WTC11 (cell line): ENCODE results near the gene HDAC3. TPM values are rescaled to one million over a fixed set of nuclear protein-coding genes. Genes with fewer than 3 reads are reported as not detected.
A peak's percentile ranks its signal among the peaks of the same experiment; 100 is the strongest.

Source experiments
- ATAC-seq: fragments of 200-7000 bp; cut with Tn5 transposase; 2 replicates; pipeline ENCODE4 v1.10.0; 2021; ENCODE audit warnings: mild to moderate bottlenecking, moderate library complexity
- CTCF ChIA-PET: fragments of 300-600 bp; sonication (Branson Sonifier 250); formaldehyde crosslinking; loops from one replicate; lab custom pipeline; 2021; ENCODE audit warnings: antibody characterized with exemption; lab: Charles Lee
- POLR2A ChIA-PET: fragments of 350-600 bp; sonication (Branson Sonifier 250); formaldehyde crosslinking; loops from one replicate; lab custom pipeline; 2021; ENCODE audit warnings: antibody characterized with exemption; lab: Charles Lee
- DNase-seq: peaks from one replicate; pipeline ENCODE4 v3.0.0; 2021; ENCODE audit warnings: low spot score
- H3K27ac Mint-ChIP-seq: 2 replicates; pipeline ENCODE4 v1.8.0; 2021; ENCODE audit warnings: mixed read lengths
- H3K27me3 Mint-ChIP-seq: 2 replicates; pipeline ENCODE4 v1.8.0; 2021; ENCODE audit warnings: low read depth, mild to moderate bottlenecking, moderate library complexity, mixed read lengths
- H3K36me3 Mint-ChIP-seq: 2 replicates; pipeline ENCODE4 v1.8.0; 2021; ENCODE audit warnings: mixed read lengths
- H3K4me1 Mint-ChIP-seq: 2 replicates; pipeline ENCODE4 v1.8.0; 2022; ENCODE audit warnings: mixed read lengths
- H3K4me3 Mint-ChIP-seq: 2 replicates; pipeline ENCODE4 v1.8.0; 2021; ENCODE audit warnings: mild to moderate bottlenecking, moderate library complexity, mixed read lengths
- H3K9me3 Mint-ChIP-seq: 2 replicates; pipeline ENCODE4 v1.8.0; 2021; ENCODE audit warnings: mixed read lengths
- ELF4 ChIP-seq: sonication (generic); formaldehyde crosslinking; IDR thresholded peaks from 2 replicates; pipeline ENCODE4 v1.8.1; 2022; ENCODE audit warnings: low read depth, mild to moderate bottlenecking, moderate library complexity, missing genetic modification reagents
- FOXK1 ChIP-seq: sonication (generic); formaldehyde crosslinking; IDR thresholded peaks from 2 replicates; pipeline ENCODE4 v1.8.0; 2022; ENCODE audit warnings: mild to moderate bottlenecking, moderate library complexity, missing genetic modification reagents
- MAX ChIP-seq: sonication (generic); formaldehyde crosslinking; IDR thresholded peaks from 2 replicates; pipeline ENCODE4 v1.8.0; 2022; ENCODE audit warnings: mild to moderate bottlenecking, missing genetic modification reagents
- SP1 ChIP-seq: sonication (generic); formaldehyde crosslinking; conservative IDR thresholded peaks from 2 replicates; pipeline ENCODE4 v1.8.1; 2022; ENCODE audit warnings: missing genetic modification reagents
- TEAD1 ChIP-seq: sonication (generic); formaldehyde crosslinking; IDR thresholded peaks from 2 replicates; pipeline ENCODE4 v1.8.0; 2022; ENCODE audit warnings: mild to moderate bottlenecking, missing genetic modification reagents
- TP53 ChIP-seq: sonication (generic); formaldehyde crosslinking; IDR thresholded peaks from 2 replicates; pipeline ENCODE4 v1.8.1; 2023; ENCODE audit warnings: mild to moderate bottlenecking, missing genetic modification reagents
- ZBTB21 ChIP-seq: sonication (generic); formaldehyde crosslinking; IDR thresholded peaks from 2 replicates; pipeline ENCODE4 v1.8.1; 2023; ENCODE audit warnings: mild to moderate bottlenecking, missing genetic modification reagents, borderline replicate concordance
- ZBTB43 ChIP-seq: sonication (generic); formaldehyde crosslinking; IDR thresholded peaks from 2 replicates; pipeline ENCODE4 v1.8.1; 2023; ENCODE audit warnings: mild to moderate bottlenecking, missing genetic modification reagents
- ZMAT4 ChIP-seq: fragments of 250-450 bp; sonication (Bioruptor Pico); IDR thresholded peaks from 2 replicates; pipeline ENCODE4 v1.9.0; 2021; ENCODE audit warnings: mild to moderate bottlenecking
- ZNF121 ChIP-seq: sonication (generic); formaldehyde crosslinking; IDR thresholded peaks from 2 replicates; pipeline ENCODE4 v1.8.0; 2023; ENCODE audit warnings: missing genetic modification reagents
- total RNA-seq: library from RNA; stranded (reverse); gene quantifications from 3 replicates; pipeline ENCODE4 v1.2.3, GENCODE V29; 2021
- TF ChIP-seq, protein P1 (sequence below): fragments of 250-450 bp; sonication (Bioruptor Pico); IDR thresholded peaks from 2 replicates; pipeline ENCODE4 v1.9.0; 2021; ENCODE audit warnings: mild to moderate bottlenecking
- TF ChIP-seq, protein P2 (sequence below): sonication (generic); formaldehyde crosslinking; IDR thresholded peaks from 2 replicates; pipeline ENCODE4 v1.8.1; 2023; ENCODE audit warnings: mild to moderate bottlenecking, missing genetic modification reagents, borderline replicate concordance
- TF ChIP-seq, protein P3 (sequence below): fragments of 250-450 bp; sonication (Bioruptor Pico); IDR thresholded peaks from 2 replicates; pipeline ENCODE4 v1.9.0; 2021; ENCODE audit warnings: mild to moderate bottlenecking, borderline replicate concordance

The HDAC3 gene
- total RNA-seq, 1 experiment from 2014 or later, result 96.2 TPM

- H3K4me3 Mint-ChIP-seq, result peak overlapping the region; percentile 13; the same call in 1 of the 2 replicates
- peaks cover 37% of the 10 kb centered on the region for H3K36me3 Mint-ChIP-seq
- H3K4me1 Mint-ChIP-seq, result peaks cover 37% of the 10 kb centered on the region
- CTCF ChIA-PET, result no interaction called here
- DNase-seq, result peak; percentile 61
- no peaks in the 10 kb centered on the region for H3K27me3 Mint-ChIP-seq
- ATAC-seq, result peak; percentile 93
- POLR2A ChIA-PET, result no interaction called here
- H3K9me3 Mint-ChIP-seq, result peaks cover 4% of the 10 kb centered on the region; the same call in 1 of the 2 replicates
- peak overlapping the region; percentile 96 for H3K27ac Mint-ChIP-seq
- TF ChIP-seq ZBTB43 (CRISPR knock-in tag), result no peak
- no peak for TF ChIP-seq ELF4 (CRISPR knock-in tag)
- peak; percentile 61; the same call in 1 of the 2 replicates for TF ChIP-seq ZMAT4
- TF ChIP-seq TP53 (CRISPR knock-in tag), result no peak
- TF ChIP-seq, protein P1, sequence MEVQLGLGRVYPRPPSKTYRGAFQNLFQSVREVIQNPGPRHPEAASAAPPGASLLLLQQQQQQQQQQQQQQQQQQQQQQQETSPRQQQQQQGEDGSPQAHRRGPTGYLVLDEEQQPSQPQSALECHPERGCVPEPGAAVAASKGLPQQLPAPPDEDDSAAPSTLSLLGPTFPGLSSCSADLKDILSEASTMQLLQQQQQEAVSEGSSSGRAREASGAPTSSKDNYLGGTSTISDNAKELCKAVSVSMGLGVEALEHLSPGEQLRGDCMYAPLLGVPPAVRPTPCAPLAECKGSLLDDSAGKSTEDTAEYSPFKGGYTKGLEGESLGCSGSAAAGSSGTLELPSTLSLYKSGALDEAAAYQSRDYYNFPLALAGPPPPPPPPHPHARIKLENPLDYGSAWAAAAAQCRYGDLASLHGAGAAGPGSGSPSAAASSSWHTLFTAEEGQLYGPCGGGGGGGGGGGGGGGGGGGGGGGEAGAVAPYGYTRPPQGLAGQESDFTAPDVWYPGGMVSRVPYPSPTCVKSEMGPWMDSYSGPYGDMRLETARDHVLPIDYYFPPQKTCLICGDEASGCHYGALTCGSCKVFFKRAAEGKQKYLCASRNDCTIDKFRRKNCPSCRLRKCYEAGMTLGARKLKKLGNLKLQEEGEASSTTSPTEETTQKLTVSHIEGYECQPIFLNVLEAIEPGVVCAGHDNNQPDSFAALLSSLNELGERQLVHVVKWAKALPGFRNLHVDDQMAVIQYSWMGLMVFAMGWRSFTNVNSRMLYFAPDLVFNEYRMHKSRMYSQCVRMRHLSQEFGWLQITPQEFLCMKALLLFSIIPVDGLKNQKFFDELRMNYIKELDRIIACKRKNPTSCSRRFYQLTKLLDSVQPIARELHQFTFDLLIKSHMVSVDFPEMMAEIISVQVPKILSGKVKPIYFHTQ (CRISPR knock-in tag), result no peak
- peak; percentile 57; the same call in 1 of the 2 replicates for TF ChIP-seq MAX
- TF ChIP-seq ZNF121 (CRISPR knock-in tag), result peak; percentile 74; the same call in 1 of the 2 replicates
- TF ChIP-seq ZBTB21 (CRISPR knock-in tag), result no peak
- TF ChIP-seq FOXK1, result 0 out of 2 replicates have a peak, but pooled peaks have one; percentile 35
- TF ChIP-seq TEAD1 (CRISPR knock-in tag), result peak; percentile 95; the same call in 1 of the 2 replicates
- TF ChIP-seq, protein P2, sequence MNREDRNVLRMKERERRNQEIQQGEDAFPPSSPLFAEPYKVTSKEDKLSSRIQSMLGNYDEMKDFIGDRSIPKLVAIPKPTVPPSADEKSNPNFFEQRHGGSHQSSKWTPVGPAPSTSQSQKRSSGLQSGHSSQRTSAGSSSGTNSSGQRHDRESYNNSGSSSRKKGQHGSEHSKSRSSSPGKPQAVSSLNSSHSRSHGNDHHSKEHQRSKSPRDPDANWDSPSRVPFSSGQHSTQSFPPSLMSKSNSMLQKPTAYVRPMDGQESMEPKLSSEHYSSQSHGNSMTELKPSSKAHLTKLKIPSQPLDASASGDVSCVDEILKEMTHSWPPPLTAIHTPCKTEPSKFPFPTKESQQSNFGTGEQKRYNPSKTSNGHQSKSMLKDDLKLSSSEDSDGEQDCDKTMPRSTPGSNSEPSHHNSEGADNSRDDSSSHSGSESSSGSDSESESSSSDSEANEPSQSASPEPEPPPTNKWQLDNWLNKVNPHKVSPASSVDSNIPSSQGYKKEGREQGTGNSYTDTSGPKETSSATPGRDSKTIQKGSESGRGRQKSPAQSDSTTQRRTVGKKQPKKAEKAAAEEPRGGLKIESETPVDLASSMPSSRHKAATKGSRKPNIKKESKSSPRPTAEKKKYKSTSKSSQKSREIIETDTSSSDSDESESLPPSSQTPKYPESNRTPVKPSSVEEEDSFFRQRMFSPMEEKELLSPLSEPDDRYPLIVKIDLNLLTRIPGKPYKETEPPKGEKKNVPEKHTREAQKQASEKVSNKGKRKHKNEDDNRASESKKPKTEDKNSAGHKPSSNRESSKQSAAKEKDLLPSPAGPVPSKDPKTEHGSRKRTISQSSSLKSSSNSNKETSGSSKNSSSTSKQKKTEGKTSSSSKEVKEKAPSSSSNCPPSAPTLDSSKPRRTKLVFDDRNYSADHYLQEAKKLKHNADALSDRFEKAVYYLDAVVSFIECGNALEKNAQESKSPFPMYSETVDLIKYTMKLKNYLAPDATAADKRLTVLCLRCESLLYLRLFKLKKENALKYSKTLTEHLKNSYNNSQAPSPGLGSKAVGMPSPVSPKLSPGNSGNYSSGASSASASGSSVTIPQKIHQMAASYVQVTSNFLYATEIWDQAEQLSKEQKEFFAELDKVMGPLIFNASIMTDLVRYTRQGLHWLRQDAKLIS, result peak; percentile 20; the same call in 1 of the 2 replicates
- TF ChIP-seq SP1 (CRISPR knock-in tag), result no peak
- TF ChIP-seq, protein P3, sequence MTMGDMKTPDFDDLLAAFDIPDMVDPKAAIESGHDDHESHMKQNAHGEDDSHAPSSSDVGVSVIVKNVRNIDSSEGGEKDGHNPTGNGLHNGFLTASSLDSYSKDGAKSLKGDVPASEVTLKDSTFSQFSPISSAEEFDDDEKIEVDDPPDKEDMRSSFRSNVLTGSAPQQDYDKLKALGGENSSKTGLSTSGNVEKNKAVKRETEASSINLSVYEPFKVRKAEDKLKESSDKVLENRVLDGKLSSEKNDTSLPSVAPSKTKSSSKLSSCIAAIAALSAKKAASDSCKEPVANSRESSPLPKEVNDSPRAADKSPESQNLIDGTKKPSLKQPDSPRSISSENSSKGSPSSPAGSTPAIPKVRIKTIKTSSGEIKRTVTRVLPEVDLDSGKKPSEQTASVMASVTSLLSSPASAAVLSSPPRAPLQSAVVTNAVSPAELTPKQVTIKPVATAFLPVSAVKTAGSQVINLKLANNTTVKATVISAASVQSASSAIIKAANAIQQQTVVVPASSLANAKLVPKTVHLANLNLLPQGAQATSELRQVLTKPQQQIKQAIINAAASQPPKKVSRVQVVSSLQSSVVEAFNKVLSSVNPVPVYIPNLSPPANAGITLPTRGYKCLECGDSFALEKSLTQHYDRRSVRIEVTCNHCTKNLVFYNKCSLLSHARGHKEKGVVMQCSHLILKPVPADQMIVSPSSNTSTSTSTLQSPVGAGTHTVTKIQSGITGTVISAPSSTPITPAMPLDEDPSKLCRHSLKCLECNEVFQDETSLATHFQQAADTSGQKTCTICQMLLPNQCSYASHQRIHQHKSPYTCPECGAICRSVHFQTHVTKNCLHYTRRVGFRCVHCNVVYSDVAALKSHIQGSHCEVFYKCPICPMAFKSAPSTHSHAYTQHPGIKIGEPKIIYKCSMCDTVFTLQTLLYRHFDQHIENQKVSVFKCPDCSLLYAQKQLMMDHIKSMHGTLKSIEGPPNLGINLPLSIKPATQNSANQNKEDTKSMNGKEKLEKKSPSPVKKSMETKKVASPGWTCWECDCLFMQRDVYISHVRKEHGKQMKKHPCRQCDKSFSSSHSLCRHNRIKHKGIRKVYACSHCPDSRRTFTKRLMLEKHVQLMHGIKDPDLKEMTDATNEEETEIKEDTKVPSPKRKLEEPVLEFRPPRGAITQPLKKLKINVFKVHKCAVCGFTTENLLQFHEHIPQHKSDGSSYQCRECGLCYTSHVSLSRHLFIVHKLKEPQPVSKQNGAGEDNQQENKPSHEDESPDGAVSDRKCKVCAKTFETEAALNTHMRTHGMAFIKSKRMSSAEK (CRISPR knock-in tag), result peak; percentile 45; the same call in 1 of the 2 replicates
Observed at GRCh38 chr5:141674747-141675146, 38.1 kb upstream of the HDAC3 start.
